H9 (cell line): ENCODE results near the gene HNRNPH1. TPM values are rescaled to one million over a fixed set of nuclear protein-coding genes. Genes with fewer than 3 reads are reported as not detected.
"Not testable (repeated sequence)": the region's sequence is repeated elsewhere in the genome, so short reads cannot be mapped to it uniquely, and the experiment has no call there.

Experiments used
- DNase-seq: peaks from one replicate; pipeline ENCODE4 v3.0.0-alpha.2; 2017
- H2AFZ ChIP-seq: one replicate; pipeline ENCODE4 v1.6.1; 2013; ENCODE audit warnings: mild to moderate bottlenecking, low read length, control low read depth, moderate library complexity
- H2AK5ac ChIP-seq: 2 replicates; pipeline ENCODE4 v1.6.1; 2013; ENCODE audit warnings: low read length, control low read depth, mixed read lengths; ENCODE audit not compliant: insufficient read length
- H2BK120ac ChIP-seq: one replicate; pipeline ENCODE4 v1.6.1; 2013; ENCODE audit warnings: low read depth, mild to moderate bottlenecking, low read length, control low read depth, inconsistent platforms; ENCODE audit not compliant: poor library complexity, severe bottlenecking
- H2BK12ac ChIP-seq: 2 replicates; pipeline ENCODE4 v1.6.1; 2013; ENCODE audit warnings: low read length, control low read depth, mixed read lengths, low read depth; ENCODE audit not compliant: insufficient read length
- H2BK15ac ChIP-seq: 2 replicates; pipeline ENCODE4 v1.6.1; 2013; ENCODE audit warnings: low read depth, low read length, control low read depth
- H2BK20ac ChIP-seq: one replicate; pipeline ENCODE4 v1.6.1; 2013; ENCODE audit warnings: low read depth, mild to moderate bottlenecking, low read length, control low read depth, inconsistent platforms; ENCODE audit not compliant: poor library complexity, severe bottlenecking
- H2BK5ac ChIP-seq: 2 replicates; pipeline ENCODE4 v1.6.1; 2013; ENCODE audit warnings: low read length, control low read depth, mixed read lengths; ENCODE audit not compliant: insufficient read length
- H3K14ac ChIP-seq: 2 replicates; pipeline ENCODE4 v1.6.1; 2013; ENCODE audit warnings: low read length, control low read depth; ENCODE audit not compliant: insufficient read depth
- H3K18ac ChIP-seq: 2 replicates; pipeline ENCODE4 v1.6.1; 2013; ENCODE audit warnings: low read depth, mild to moderate bottlenecking, mixed read lengths, low read length, control low read depth; ENCODE audit not compliant: insufficient read length
- H3K23ac ChIP-seq: 2 replicates; pipeline ENCODE4 v1.6.1; 2013; ENCODE audit warnings: low read length, control low read depth, mixed read lengths, low read depth; ENCODE audit not compliant: insufficient read length
- H3K23me2 ChIP-seq: 2 replicates; pipeline ENCODE4 v1.6.1; 2013; ENCODE audit warnings: low read depth, mild to moderate bottlenecking, mixed read lengths, low read length, control low read depth; ENCODE audit not compliant: insufficient read length, poor library complexity, severe bottlenecking
- H3K27ac ChIP-seq: 2 replicates; pipeline ENCODE4 v1.5.1; 2013; ENCODE audit warnings: low read length, control low read depth, mixed read lengths, low read depth; ENCODE audit not compliant: insufficient read length
- H3K27me3 ChIP-seq: 2 replicates; pipeline ENCODE4 v1.6.1; 2013; ENCODE audit warnings: low read length, control low read depth, inconsistent platforms; ENCODE audit not compliant: insufficient read depth
- H3K4ac ChIP-seq: 2 replicates; pipeline ENCODE4 v1.6.1; 2013; ENCODE audit warnings: low read depth, mild to moderate bottlenecking, control low read depth, inconsistent platforms, low read length, moderate library complexity
- H3K4me1 ChIP-seq: 2 replicates; pipeline ENCODE4 v1.6.1; 2013; ENCODE audit warnings: low read length, control low read depth, inconsistent platforms; ENCODE audit not compliant: insufficient read depth
- H3K4me2 ChIP-seq: 2 replicates; pipeline ENCODE4 v1.6.1; 2013; ENCODE audit warnings: low read length, control low read depth, mixed read lengths; ENCODE audit not compliant: insufficient read length, insufficient read depth
- H3K56ac ChIP-seq: 2 replicates; pipeline ENCODE4 v1.6.1; 2013; ENCODE audit warnings: low read depth, mild to moderate bottlenecking, mixed read lengths, low read length, control low read depth; ENCODE audit not compliant: insufficient read length
- H3K79me1 ChIP-seq: 2 replicates; pipeline ENCODE4 v1.6.1; 2013; ENCODE audit warnings: low read depth, mild to moderate bottlenecking, moderate library complexity, low read length, control low read depth, inconsistent platforms; ENCODE audit not compliant: insufficient read depth, poor library complexity, severe bottlenecking
- H3K79me2 ChIP-seq: 2 replicates; pipeline ENCODE4 v1.6.1; 2013; ENCODE audit warnings: low read length, control low read depth, inconsistent platforms; ENCODE audit not compliant: insufficient read depth
- H3K9ac ChIP-seq: 2 replicates; pipeline ENCODE4 v1.6.1; 2013; ENCODE audit warnings: low read length, control low read depth, mixed read lengths; ENCODE audit not compliant: insufficient read length; ENCODE audit errors: extremely low read depth
- H3K9me3 ChIP-seq: one replicate; pipeline ENCODE4 v1.6.1; 2013; ENCODE audit warnings: low read depth, low read length, inconsistent platforms; ENCODE audit not compliant: control insufficient read depth
- H3T11ph ChIP-seq: one replicate; pipeline ENCODE4 v1.6.1; 2013; ENCODE audit warnings: mild to moderate bottlenecking, low read length, control low read depth, inconsistent platforms
- H4K20me1 ChIP-seq: one replicate; pipeline ENCODE4 v1.6.1; 2013; ENCODE audit not compliant: control insufficient read depth, insufficient read length, insufficient read depth
- H4K5ac ChIP-seq: 2 replicates; pipeline ENCODE4 v1.6.1; 2013; ENCODE audit warnings: low read depth, mild to moderate bottlenecking, mixed read lengths, low read length, control low read depth; ENCODE audit not compliant: insufficient read length
- H4K8ac ChIP-seq: replicated peaks from 2 replicates; pipeline ENCODE4 v1.6.1; 2013; ENCODE audit warnings: low read length, control low read depth, mixed read lengths, low read depth; ENCODE audit not compliant: insufficient read length
- H4K91ac ChIP-seq: 2 replicates; pipeline ENCODE4 v1.6.1; 2013; ENCODE audit warnings: low read depth, mild to moderate bottlenecking, moderate library complexity, mixed read lengths, low read length, control low read depth; ENCODE audit not compliant: insufficient read length
- H3K27ac Mint-ChIP-seq, 3 experiments: 2 replicates in 2 of 3; 3 replicates in 1 of 3; pipeline ENCODE4 v1.8.0; 2020 to 2021; ENCODE audit warnings: mixed read lengths in 3 of 3, mild to moderate bottlenecking in 1 of 3, moderate library complexity in 1 of 3
- H3K27me3 Mint-ChIP-seq: 2 replicates; pipeline ENCODE4 v1.8.0; 2021; ENCODE audit warnings: low read depth, mild to moderate bottlenecking, moderate library complexity, mixed read lengths
- H3K36me3 Mint-ChIP-seq, 3 experiments: 2 replicates in 2 of 3; 3 replicates in 1 of 3; pipeline ENCODE4 v1.8.0; 2020 to 2021; ENCODE audit warnings: low read depth in 3 of 3, mixed read lengths in 3 of 3; ENCODE audit not compliant: insufficient read depth in 1 of 3
- H3K4me1 Mint-ChIP-seq, 2 experiments: 2 replicates each; pipeline ENCODE4 v1.8.0; 2020; ENCODE audit warnings: mixed read lengths in 2 of 2
- H3K4me3 Mint-ChIP-seq, 2 experiments: 2 replicates in 1 of 2; 3 replicates in 1 of 2; pipeline ENCODE4 v1.8.0; 2020 to 2021; ENCODE audit warnings: mild to moderate bottlenecking in 2 of 2, mixed read lengths in 2 of 2, moderate library complexity in 1 of 2
- H3K9me3 Mint-ChIP-seq, 2 experiments: 2 replicates in 1 of 2; 3 replicates in 1 of 2; pipeline ENCODE4 v1.8.0; 2020; ENCODE audit warnings: mild to moderate bottlenecking in 2 of 2, mixed read lengths in 2 of 2, moderate library complexity in 1 of 2
- WGBS: extraction: QIAGEN DNeasy Blood & Tissue Kit; methylation state at CpG from one replicate; pipeline ENCODE4 v1.1.7; 2013; ENCODE audit warnings: missing lambda C conversion rate, low lambda C conversion rate, mixed read lengths; ENCODE audit not compliant: insufficient read length; ENCODE audit errors: extremely low coverage; 5-methylcytosine and 5-hydroxymethylcytosine counted together
- total RNA-seq: library from RNA; stranded (reverse); gene quantifications from 2 replicates; pipeline ENCODE4 v1.2.1, GENCODE V29; 2021
- TF ChIP-seq, protein P1 (sequence below): fragments of 200-600 bp; sonication (generic); conservative IDR thresholded peaks from 3 replicates; pipeline ENCODE4 v1.8.0; 2021; ENCODE audit warnings: antibody characterized with exemption, mild to moderate bottlenecking

The HNRNPH1 gene
- total RNA-seq, 1 experiment from 2014 or later, result 1,066 TPM

GRCh38 chr5:179668391-179668790, 44.9 kb upstream of the HNRNPH1 start:
- H3K9me3 ChIP-seq, result no peaks in the 10 kb centered on the region
- no peak overlapping the region for H2BK5ac ChIP-seq
- no peak overlapping the region for H3K4ac ChIP-seq
- no peak overlapping the region for H3K18ac ChIP-seq
- no peak overlapping the region for H2BK15ac ChIP-seq
- no peak overlapping the region for H4K91ac ChIP-seq
- no peak overlapping the region for H3K23ac ChIP-seq
- no CpG with 5 or more reads among the region's 7 CpGs for WGBS
- DNase-seq, result peak; percentile 84
- no peak overlapping the region for H3K4me2 ChIP-seq
- Mint-ChIP-seq H3K4me1 (peaks cover 0 to 2% of the 10 kb centered on the region in 2 experiments; a peak in 1 of 4 replicates), H3K4me3 (no peak overlapping the region), H3K9me3 (no peaks in the 10 kb centered on the region; a peak in 1 of 5 replicates), H3K36me3 (peaks cover 5 to 18% (median 12%) of the 10 kb centered on the region in 3 experiments; a peak in 6 of 7 replicates), H3K27me3 (no peaks in the 10 kb centered on the region), H3K27ac (no peak overlapping the region; a peak in 1 of 7 replicates)
- no peak overlapping the region for H3K27ac ChIP-seq
- peaks cover 2% of the 10 kb centered on the region for H4K20me1 ChIP-seq
- H2BK120ac ChIP-seq, result no peak overlapping the region
- no peak overlapping the region for H4K5ac ChIP-seq
- TF ChIP-seq, protein P1, sequence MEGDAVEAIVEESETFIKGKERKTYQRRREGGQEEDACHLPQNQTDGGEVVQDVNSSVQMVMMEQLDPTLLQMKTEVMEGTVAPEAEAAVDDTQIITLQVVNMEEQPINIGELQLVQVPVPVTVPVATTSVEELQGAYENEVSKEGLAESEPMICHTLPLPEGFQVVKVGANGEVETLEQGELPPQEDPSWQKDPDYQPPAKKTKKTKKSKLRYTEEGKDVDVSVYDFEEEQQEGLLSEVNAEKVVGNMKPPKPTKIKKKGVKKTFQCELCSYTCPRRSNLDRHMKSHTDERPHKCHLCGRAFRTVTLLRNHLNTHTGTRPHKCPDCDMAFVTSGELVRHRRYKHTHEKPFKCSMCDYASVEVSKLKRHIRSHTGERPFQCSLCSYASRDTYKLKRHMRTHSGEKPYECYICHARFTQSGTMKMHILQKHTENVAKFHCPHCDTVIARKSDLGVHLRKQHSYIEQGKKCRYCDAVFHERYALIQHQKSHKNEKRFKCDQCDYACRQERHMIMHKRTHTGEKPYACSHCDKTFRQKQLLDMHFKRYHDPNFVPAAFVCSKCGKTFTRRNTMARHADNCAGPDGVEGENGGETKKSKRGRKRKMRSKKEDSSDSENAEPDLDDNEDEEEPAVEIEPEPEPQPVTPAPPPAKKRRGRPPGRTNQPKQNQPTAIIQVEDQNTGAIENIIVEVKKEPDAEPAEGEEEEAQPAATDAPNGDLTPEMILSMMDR, result peak; percentile 100
- no peak overlapping the region for H2AFZ ChIP-seq
- H2AK5ac ChIP-seq, result no peak overlapping the region
- no peaks in the 10 kb centered on the region; the same call in 1 of the 2 replicates for H3K27me3 ChIP-seq
- H3K9ac ChIP-seq, result no peak overlapping the region
- no peaks in the 10 kb centered on the region for H3K79me2 ChIP-seq
- H3K56ac ChIP-seq, result no peak overlapping the region
- no peaks in the 10 kb centered on the region for H3K79me1 ChIP-seq
- no peak overlapping the region for H2BK20ac ChIP-seq
- H3T11ph ChIP-seq, result no peak overlapping the region
- H3K14ac ChIP-seq, result no peak overlapping the region
- H3K23me2 ChIP-seq, result peaks cover 3% of the 10 kb centered on the region
- no peak overlapping the region for H2BK12ac ChIP-seq
- H4K8ac ChIP-seq, result no peak overlapping the region
- H3K4me1 ChIP-seq, result no peaks in the 10 kb centered on the region

GRCh38 chr5:179661647-179662046, 38.2 kb upstream of the HNRNPH1 start:
- not testable (repeated sequence) for H2BK5ac ChIP-seq, H3K4me1 Mint-ChIP-seq, H3K9ac ChIP-seq, H3K4me3 Mint-ChIP-seq, H3T11ph ChIP-seq, DNase-seq, H3K56ac ChIP-seq, H4K20me1 ChIP-seq, H3K18ac ChIP-seq, H3K27ac Mint-ChIP-seq, H3K4me2 ChIP-seq, H4K5ac ChIP-seq, H2AK5ac ChIP-seq, H3K14ac ChIP-seq, H3K9me3 ChIP-seq, H3K9me3 Mint-ChIP-seq, H4K8ac ChIP-seq, H3K23me2 ChIP-seq, H3K23ac ChIP-seq, H2BK12ac ChIP-seq, H2BK15ac ChIP-seq, H3K4me1 ChIP-seq, H3K27me3 Mint-ChIP-seq, H3K27ac ChIP-seq, H2AFZ ChIP-seq, H3K4ac ChIP-seq, H2BK120ac ChIP-seq, H2BK20ac ChIP-seq, H3K79me2 ChIP-seq, H3K79me1 ChIP-seq, H4K91ac ChIP-seq, H3K27me3 ChIP-seq
- WGBS, result no CpG with 5 or more reads among the region's 6 CpGs
- H3K36me3 Mint-ChIP-seq, result peaks cover 5 to 22% (median 16%) of the 10 kb centered on the region in 3 experiments; a peak in 6 of 7 replicates
